ENCODE data around the gene TNFRSF6B. TPM values are rescaled to one million over a fixed set of nuclear protein-coding genes. Genes with fewer than 3 reads are reported as not detected.

The TNFRSF6B gene
- total RNA-seq, 1 donor from 2014 or later: 0.27 TPM

GRCh38 chr20:63660622-63661021, 35.8 kb upstream of the TNFRSF6B start:
- H3K27me3 ChIP-seq (ENCODE audit: low read depth): no peaks in the 10 kb centered on the region
- H3K36me3 ChIP-seq: peaks cover 36% of the 10 kb centered on the region
- H3K27ac ChIP-seq (replicated peaks): no peak overlapping the region
- no peak for DNase-seq
- intact Hi-C loops (cut with micrococcal nuclease): no loop called here
- peaks cover 23% of the 10 kb centered on the region for H3K4me1 ChIP-seq
- no peak for TF ChIP-seq CTCF (IDR thresholded peaks at IDR 0.05; ENCODE audit: borderline replicate concordance)
- H3K9me3 ChIP-seq (replicated peaks): no peaks in the 10 kb centered on the region
- H3K4me3 ChIP-seq: no peak overlapping the region

GRCh38 chr20:63661108-63661507, 35.3 kb upstream of the TNFRSF6B start:
- H3K27me3 ChIP-seq (ENCODE audit: low read depth): no peaks in the 10 kb centered on the region
- no peak overlapping the region for H3K27ac ChIP-seq (replicated peaks)
- H3K4me3 ChIP-seq: no peak overlapping the region
- DNase-seq: no peak
- H3K4me1 ChIP-seq: peaks cover 23% of the 10 kb centered on the region
- intact Hi-C loops (cut with micrococcal nuclease): no loop called here
- H3K36me3 ChIP-seq: peaks cover 41% of the 10 kb centered on the region
- H3K9me3 ChIP-seq (replicated peaks): no peaks in the 10 kb centered on the region
- no peak for TF ChIP-seq CTCF (IDR thresholded peaks at IDR 0.05; ENCODE audit: borderline replicate concordance)

- intact Hi-C loops (cut with micrococcal nuclease): no loop called here
- H3K4me3 ChIP-seq: no peak overlapping the region
- H3K9me3 ChIP-seq (replicated peaks): no peaks in the 10 kb centered on the region
- H3K36me3 ChIP-seq: peaks cover 50% of the 10 kb centered on the region
- DNase-seq: no peak
- peaks cover 19% of the 10 kb centered on the region for H3K4me1 ChIP-seq
- no peaks in the 10 kb centered on the region for H3K27me3 ChIP-seq (ENCODE audit: low read depth)
- H3K27ac ChIP-seq (replicated peaks): no peak overlapping the region
- TF ChIP-seq CTCF (IDR thresholded peaks at IDR 0.05; ENCODE audit: borderline replicate concordance): no peak
These were observed 34.3 kb upstream of the TNFRSF6B start for GRCh38 chr20:63661959-63662812.

GRCh38 chr20:63662813-63663189, 33.7 kb upstream of the TNFRSF6B start:
- TF ChIP-seq CTCF (IDR thresholded peaks at IDR 0.05; ENCODE audit: borderline replicate concordance): no peak
- intact Hi-C loops (cut with micrococcal nuclease): no loop called here
- no peak overlapping the region for H3K4me3 ChIP-seq
- no peak overlapping the region for H3K27ac ChIP-seq (replicated peaks)
- H3K27me3 ChIP-seq (ENCODE audit: low read depth): no peaks in the 10 kb centered on the region
- peaks cover 56% of the 10 kb centered on the region for H3K36me3 ChIP-seq
- no peak for DNase-seq
- H3K9me3 ChIP-seq (replicated peaks): no peaks in the 10 kb centered on the region
- peaks cover 13% of the 10 kb centered on the region for H3K4me1 ChIP-seq

- H3K27ac ChIP-seq (replicated peaks): no peak overlapping the region
- no peaks in the 10 kb centered on the region for H3K9me3 ChIP-seq (replicated peaks)
- H3K4me3 ChIP-seq: no peak overlapping the region
- DNase-seq: no peak
- intact Hi-C loops (cut with micrococcal nuclease): no loop called here
- peaks cover 63% of the 10 kb centered on the region for H3K36me3 ChIP-seq
- H3K4me1 ChIP-seq: peaks cover 11% of the 10 kb centered on the region
- H3K27me3 ChIP-seq (ENCODE audit: low read depth): no peaks in the 10 kb centered on the region
- no peak for TF ChIP-seq CTCF (IDR thresholded peaks at IDR 0.05; ENCODE audit: borderline replicate concordance)
These were observed 33.0 kb upstream of the TNFRSF6B start for GRCh38 chr20:63663332-63664066.
